Measurements from ENCODE around the gene IL31RA.

DNA sequence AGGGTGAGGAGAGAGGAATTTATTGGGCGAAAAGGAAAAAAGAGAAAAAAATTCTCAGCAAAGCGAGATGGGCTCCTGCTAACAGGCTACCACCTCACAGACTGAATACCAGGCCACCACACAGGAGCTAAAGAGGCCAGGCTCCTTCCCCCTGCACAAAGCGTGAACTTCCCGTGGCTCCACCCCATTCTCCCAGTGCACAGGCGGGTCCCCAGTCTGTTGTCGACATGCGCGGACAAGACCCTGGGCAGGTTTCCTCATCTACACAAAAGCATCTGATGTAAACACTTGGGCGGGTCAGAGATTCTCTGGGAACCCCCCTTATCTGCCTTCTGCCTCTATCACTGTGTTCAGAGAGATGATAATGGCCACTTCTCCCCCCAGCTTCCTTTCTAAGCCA, 34.2 kb downstream of the IL31RA start:
- TF ChIP-seq POLR2AphosphoS5 (IDR thresholded peaks at IDR 0.05; ENCODE audit: borderline replicate concordance, low read depth, low read length) = no peak
- no peak for TF ChIP-seq EZH2 (IDR thresholded peaks at IDR 0.05)
- TF ChIP-seq FOXP2 (optimal IDR thresholded peaks at IDR 0.05; ENCODE audit: control extremely low read depth, extremely low read length, insufficient read depth) = no peak

Measured in SK-N-MC (cell line).